ENCODE results near the gene DCAF4. TPM values are rescaled to one million over a fixed set of nuclear protein-coding genes. Genes with fewer than 3 reads are reported as not detected.
"Not testable (repeated sequence)": the region's sequence is repeated elsewhere in the genome, so short reads cannot be mapped to it uniquely, and the experiment has no call there.

DCAF4 gene
- total RNA-seq, 1 donor from 2014 or later = 0.64 TPM

DNA sequence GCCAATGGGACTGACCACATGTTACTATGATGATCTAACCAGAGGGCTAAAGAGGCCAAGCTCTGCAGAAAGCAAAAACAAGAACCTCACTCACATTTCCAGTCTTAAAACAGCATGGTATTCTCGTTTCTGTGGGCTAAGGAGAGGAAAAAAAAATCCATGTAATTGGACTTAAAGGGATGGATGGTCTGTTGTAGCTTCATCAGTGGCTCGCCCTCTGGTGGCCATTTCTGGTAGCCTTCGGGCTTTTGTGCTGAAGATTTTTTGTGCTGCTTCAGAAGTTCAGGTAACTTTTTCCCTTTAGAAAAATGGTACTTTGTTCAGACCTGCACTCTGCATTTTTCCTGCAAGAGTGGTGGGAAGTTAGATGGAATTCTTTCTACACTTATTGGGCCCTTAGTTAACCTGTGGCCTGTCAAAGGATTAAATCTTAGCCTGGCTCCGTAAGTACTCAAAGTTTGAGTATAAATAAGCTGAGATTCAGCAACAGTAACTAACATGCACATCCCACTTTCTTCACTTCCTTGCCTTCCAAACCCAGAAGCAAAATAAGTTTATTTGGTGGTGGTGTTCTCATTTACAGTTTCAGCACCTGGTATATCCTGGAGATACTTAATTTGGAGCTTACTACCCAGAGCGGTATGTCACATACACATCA, 22.3 kb downstream of the DCAF4 start:
- Histone ChIP-seq H3K36me3 (peaks cover 17 to 30% of the 10 kb centered on the region in 2 donors), H3K27me3 (no peaks in the 10 kb centered on the region), H3K27ac (no peak overlapping the region), H3K9me3 (no peaks in the 10 kb centered on the region), H3K4me1 (no peaks in the 10 kb centered on the region), H3K4me3 (no peak overlapping the region)
- intact Hi-C loops (cut with DNase I) = loop anchor here (1.0 to 5.0 kb wide), 2 partner anchors 41 to 431 kb away; no protein-coding TSS in a partner anchor
- TF ChIP-seq, protein P1, sequence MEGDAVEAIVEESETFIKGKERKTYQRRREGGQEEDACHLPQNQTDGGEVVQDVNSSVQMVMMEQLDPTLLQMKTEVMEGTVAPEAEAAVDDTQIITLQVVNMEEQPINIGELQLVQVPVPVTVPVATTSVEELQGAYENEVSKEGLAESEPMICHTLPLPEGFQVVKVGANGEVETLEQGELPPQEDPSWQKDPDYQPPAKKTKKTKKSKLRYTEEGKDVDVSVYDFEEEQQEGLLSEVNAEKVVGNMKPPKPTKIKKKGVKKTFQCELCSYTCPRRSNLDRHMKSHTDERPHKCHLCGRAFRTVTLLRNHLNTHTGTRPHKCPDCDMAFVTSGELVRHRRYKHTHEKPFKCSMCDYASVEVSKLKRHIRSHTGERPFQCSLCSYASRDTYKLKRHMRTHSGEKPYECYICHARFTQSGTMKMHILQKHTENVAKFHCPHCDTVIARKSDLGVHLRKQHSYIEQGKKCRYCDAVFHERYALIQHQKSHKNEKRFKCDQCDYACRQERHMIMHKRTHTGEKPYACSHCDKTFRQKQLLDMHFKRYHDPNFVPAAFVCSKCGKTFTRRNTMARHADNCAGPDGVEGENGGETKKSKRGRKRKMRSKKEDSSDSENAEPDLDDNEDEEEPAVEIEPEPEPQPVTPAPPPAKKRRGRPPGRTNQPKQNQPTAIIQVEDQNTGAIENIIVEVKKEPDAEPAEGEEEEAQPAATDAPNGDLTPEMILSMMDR (IDR thresholded peaks at IDR 0.05) = peak; percentile 47 to 93 (median 87)
- DNase-seq (ENCODE audit: low spot score in 2 of 2) = peak in 1 of 2 donors; percentile 79

DNA sequence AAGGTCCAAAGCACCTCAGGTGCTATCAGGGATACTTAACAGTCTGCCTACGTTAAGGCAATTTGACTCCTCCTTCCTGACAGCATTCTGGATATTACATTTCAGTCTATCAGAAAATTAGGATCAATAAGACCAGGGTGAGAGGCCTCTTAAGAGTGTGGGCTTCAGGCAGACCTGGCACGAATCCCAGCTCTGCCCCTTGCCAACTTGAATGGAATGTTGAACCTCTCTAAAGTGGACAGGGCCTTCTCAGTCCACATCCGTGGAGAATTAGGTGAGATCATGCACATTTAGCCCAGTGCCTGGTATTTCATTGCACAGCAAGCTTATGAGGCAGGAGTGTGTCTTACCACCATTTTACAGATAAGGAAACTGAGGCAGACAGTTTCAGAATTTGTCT, 25.9 kb downstream of the DCAF4 start:
- H3K9me3 ChIP-seq = no peaks in the 10 kb centered on the region
- TF ChIP-seq, protein P1 (IDR thresholded peaks at IDR 0.05) = no peak
- no peak overlapping the region for H3K4me3 ChIP-seq
- H3K4me1 ChIP-seq = no peaks in the 10 kb centered on the region
- no peak overlapping the region for H3K27ac ChIP-seq
- H3K36me3 ChIP-seq = peaks cover 31 to 43% of the 10 kb centered on the region in 2 donors
- no peaks in the 10 kb centered on the region for H3K27me3 ChIP-seq
- DNase-seq (ENCODE audit: low spot score in 2 of 2) = no peak
- intact Hi-C loops (cut with DNase I) = no loop called here

DNA sequence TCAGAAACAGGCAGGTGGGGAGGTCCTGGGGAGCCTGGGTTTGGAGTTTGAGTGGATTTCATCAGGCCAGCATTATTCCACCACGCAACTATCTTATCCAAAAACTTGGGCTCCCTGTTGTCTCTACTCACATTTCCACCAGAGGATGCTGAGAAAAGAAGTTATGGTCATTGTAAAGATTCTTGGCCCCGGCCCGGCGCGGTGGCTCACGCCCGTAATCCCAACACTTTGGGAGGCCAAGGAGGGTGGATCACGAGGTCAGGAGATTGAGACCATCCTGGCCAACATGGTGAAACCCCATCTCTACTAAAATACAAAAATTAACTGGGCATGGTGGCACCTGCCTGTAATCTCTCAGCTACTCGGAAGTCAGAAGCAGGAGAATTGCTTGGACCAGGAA, 30.5 kb downstream of the DCAF4 start:
- H3K27ac ChIP-seq; DNase-seq (ENCODE audit: low spot score in 2 of 2); H3K4me1 ChIP-seq; H3K9me3 ChIP-seq; H3K4me3 ChIP-seq; H3K27me3 ChIP-seq; intact Hi-C loops (cut with DNase I): not testable (repeated sequence)
- peaks cover 49 to 60% of the 10 kb centered on the region in 2 donors for H3K36me3 ChIP-seq

DNA sequence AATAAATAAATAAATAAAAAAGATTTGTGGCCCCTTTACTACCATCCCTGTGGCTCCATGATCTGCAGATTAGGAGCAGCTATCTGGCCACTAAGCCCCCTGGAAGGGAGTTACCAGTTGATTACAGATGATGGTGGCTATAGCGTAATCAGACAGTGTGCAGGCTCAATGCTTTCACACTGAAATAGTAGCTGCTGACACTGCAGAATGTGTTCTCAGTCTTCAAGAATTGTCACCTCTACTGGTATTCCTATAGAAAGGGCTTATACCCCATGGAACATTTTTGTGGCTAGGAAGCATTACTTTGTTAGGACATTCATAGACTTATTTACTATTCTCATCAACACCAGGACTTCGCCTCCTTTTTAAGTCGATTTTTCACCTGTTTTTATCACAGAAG, 30.9 kb downstream of the DCAF4 start:
- no peak for DNase-seq (ENCODE audit: low spot score in 2 of 2)
- Histone ChIP-seq H3K9me3 (no peaks in the 10 kb centered on the region), H3K4me3 (no peak overlapping the region), H3K4me1 (no peaks in the 10 kb centered on the region), H3K27ac (no peak overlapping the region), H3K36me3 (peaks cover 46 to 55% of the 10 kb centered on the region in 2 donors), H3K27me3 (no peaks in the 10 kb centered on the region)
- intact Hi-C loops (cut with DNase I) = no loop called here
- TF ChIP-seq, protein P1 (IDR thresholded peaks at IDR 0.05) = no peak

DNA sequence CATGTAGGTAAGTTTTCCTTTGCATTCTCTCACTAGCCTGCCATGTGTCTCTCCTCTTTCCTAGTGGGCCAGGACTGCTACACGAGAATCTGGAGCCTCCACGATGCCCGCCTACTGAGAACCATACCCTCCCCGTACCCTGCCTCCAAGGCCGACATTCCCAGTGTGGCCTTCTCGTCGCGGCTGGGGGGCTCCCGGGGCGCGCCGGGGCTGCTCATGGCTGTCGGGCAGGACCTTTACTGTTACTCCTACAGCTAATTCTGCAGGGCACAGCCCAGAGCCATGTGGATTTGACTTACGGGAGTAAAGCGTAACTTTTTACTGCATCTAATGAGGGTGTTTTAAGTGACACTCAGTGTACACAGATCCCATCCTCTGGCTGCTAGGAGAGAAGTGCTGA, 32.3 kb downstream of the DCAF4 start:
- H3K4me3 ChIP-seq = no peak overlapping the region
- no peaks in the 10 kb centered on the region for H3K9me3 ChIP-seq
- TF ChIP-seq, protein P1 (IDR thresholded peaks at IDR 0.05) = no peak
- H3K4me1 ChIP-seq = no peaks in the 10 kb centered on the region
- H3K27ac ChIP-seq = no peak overlapping the region
- no peak for DNase-seq (ENCODE audit: low spot score in 2 of 2)
- H3K27me3 ChIP-seq = no peaks in the 10 kb centered on the region
- H3K36me3 ChIP-seq = peaks cover 46 to 55% of the 10 kb centered on the region in 2 donors
- intact Hi-C loops (cut with DNase I) = no loop called here

DNA sequence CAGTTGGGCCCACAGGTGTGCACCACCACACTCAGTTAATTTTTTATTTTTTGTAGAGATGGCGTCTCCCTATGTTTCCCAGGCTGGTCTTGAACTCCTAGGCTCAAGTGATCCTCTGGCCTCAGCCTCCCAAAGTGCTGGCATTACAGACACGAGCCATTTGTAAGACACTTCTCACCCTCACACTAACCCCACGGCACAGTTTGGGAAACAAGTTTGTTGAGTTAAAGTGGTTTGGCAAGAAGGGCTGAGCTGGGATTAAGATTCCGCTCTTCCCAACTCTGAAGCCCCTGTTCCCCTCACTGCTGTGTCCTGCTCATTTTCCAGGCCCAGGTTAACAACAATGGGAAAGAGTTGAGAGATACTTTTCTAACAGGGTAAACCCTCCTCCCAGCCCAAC, 34.8 kb downstream of the DCAF4 start:
- DNase-seq (ENCODE audit: low spot score in 2 of 2); H3K27me3 ChIP-seq; H3K9me3 ChIP-seq; H3K4me1 ChIP-seq; H3K27ac ChIP-seq; intact Hi-C loops (cut with DNase I); H3K4me3 ChIP-seq: not testable (repeated sequence)
- peaks cover 36% of the 10 kb centered on the region in 2 donors for H3K36me3 ChIP-seq
